HL-60 (cell line): ENCODE measurements around the gene SYNJ2.

Experiments
- CTCF ChIP-seq: IDR thresholded peaks from one replicate; pipeline ENCODE4 v1.5.1; 2011; ENCODE audit warnings: low read length, control low read depth, inconsistent platforms; ENCODE audit not compliant: insufficient read depth
- POLR2AphosphoS5 ChIP-seq: IDR thresholded peaks from 2 replicates; pipeline ENCODE4 v1.6.1; 2012; ENCODE audit warnings: low read depth

- TF ChIP-seq CTCF (no peak), POLR2AphosphoS5 (no peak)
Observed at GRCh38 chr6:158143700-158144099, 162.0 kb downstream of the SYNJ2 start.
